Vagina (tissue), 2 donors: ENCODE measurements around the gene IFNLR1. TPM values are rescaled to one million over a fixed set of nuclear protein-coding genes. Genes with fewer than 3 reads are reported as not detected.

Experiments
- DNase-seq, 2 donors: peaks; one replicate each; pipeline ENCODE4 v3.0.0-alpha.2; 2017; ENCODE audit errors: extremely low spot score in 2 of 2
- H3K27ac ChIP-seq: fragments of 200-600 bp; sonication (generic); one replicate; pipeline ENCODE4 v1.5.1; 2019
- H3K27me3 ChIP-seq: fragments of 200-600 bp; sonication (generic); one replicate; pipeline ENCODE4 v1.5.1; 2019
- H3K36me3 ChIP-seq, 2 donors: fragments of 200-600 bp; sonication (generic); one replicate each; pipeline ENCODE4 v1.5.1; 2017 to 2019
- H3K4me1 ChIP-seq: fragments of 200-600 bp; sonication (generic); one replicate; pipeline ENCODE4 v1.5.1; 2019
- H3K4me3 ChIP-seq, 2 donors: fragments of 200-600 bp; sonication (generic); 1 replicate in 1 of 2; 2 replicates in 1 of 2; pipeline ENCODE4 v1.5.1; 2016 to 2019
- H3K9me3 ChIP-seq: fragments of 200-600 bp; sonication (generic); one replicate; pipeline ENCODE4 v1.5.1; 2019
- POLR2A ChIP-seq, 2 donors: fragments of 450-650 bp; IDR thresholded peaks; one replicate each; pipeline ENCODE4 v1.6.1; 2017; ENCODE audit warnings: antibody characterized with exemption in 2 of 2, mild to moderate bottlenecking in 2 of 2, moderate library complexity in 2 of 2
- POLR2AphosphoS5 ChIP-seq, 2 donors: sonication (generic); formaldehyde crosslinking; IDR thresholded peaks; one replicate each; pipeline ENCODE4 v1.9.0; 2017; ENCODE audit warnings: antibody characterized with exemption in 2 of 2, mild to moderate bottlenecking in 2 of 2, low read depth in 1 of 2; ENCODE audit not compliant: insufficient read depth in 1 of 2
- intact Hi-C: fragments of 100-400 bp; cut with DNase I; formaldehyde crosslinking; loops from one replicate; pipeline ENCODE4 v1.15.1; 2023
- total RNA-seq: library from RNA; depleted of rRNA; stranded (reverse); fragments of >200 nt; gene quantifications from one replicate; pipeline ENCODE4 v1.2.3, GENCODE V29; 2016
- TF ChIP-seq, protein P1 (sequence below), 3 experiments: fragments of 450-650 bp in 2 of 3; fragments of 200-600 bp in 1 of 3; sonication (generic) in 1 of 3; IDR thresholded peaks; one replicate each; pipeline ENCODE4 v1.5.1; 2017 to 2019; ENCODE audit warnings: antibody characterized with exemption in 3 of 3, mild to moderate bottlenecking in 2 of 3, moderate library complexity in 2 of 3

Gene IFNLR1
- total RNA-seq, 1 donor from 2014 or later: 1.7 TPM

DNA sequence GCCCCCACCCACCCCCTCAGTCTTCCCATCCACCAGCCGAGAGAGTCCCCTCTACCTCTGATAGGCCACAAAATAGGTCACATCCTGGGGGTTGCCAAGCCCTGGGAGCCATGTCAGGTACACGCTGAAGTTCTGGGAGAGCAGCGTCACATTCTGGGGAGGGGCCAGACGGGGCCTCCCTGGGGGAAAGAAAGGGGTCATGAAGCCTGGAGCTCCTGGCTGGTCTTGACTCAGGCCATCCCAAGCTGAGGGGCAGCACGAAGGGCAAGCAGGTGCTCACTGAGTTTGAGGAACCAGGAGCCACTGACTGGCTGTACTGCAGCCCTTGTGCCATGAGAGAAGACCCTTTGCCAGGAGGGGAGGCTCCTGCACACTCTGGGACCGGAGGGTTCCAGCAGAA is 6.4 kb downstream of the IFNLR1 start:
- H3K27ac ChIP-seq: no peak overlapping the region
- H3K9me3 ChIP-seq: no peaks in the 10 kb centered on the region
- no peaks in the 10 kb centered on the region for H3K4me1 ChIP-seq
- intact Hi-C loops: no loop called here
- no peak overlapping the region for H3K4me3 ChIP-seq
- DNase-seq: no peak
- H3K36me3 ChIP-seq: no peaks in the 10 kb centered on the region
- no peaks in the 10 kb centered on the region for H3K27me3 ChIP-seq
- TF ChIP-seq, protein P1, sequence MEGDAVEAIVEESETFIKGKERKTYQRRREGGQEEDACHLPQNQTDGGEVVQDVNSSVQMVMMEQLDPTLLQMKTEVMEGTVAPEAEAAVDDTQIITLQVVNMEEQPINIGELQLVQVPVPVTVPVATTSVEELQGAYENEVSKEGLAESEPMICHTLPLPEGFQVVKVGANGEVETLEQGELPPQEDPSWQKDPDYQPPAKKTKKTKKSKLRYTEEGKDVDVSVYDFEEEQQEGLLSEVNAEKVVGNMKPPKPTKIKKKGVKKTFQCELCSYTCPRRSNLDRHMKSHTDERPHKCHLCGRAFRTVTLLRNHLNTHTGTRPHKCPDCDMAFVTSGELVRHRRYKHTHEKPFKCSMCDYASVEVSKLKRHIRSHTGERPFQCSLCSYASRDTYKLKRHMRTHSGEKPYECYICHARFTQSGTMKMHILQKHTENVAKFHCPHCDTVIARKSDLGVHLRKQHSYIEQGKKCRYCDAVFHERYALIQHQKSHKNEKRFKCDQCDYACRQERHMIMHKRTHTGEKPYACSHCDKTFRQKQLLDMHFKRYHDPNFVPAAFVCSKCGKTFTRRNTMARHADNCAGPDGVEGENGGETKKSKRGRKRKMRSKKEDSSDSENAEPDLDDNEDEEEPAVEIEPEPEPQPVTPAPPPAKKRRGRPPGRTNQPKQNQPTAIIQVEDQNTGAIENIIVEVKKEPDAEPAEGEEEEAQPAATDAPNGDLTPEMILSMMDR (IDR thresholded peaks at IDR 0.05): no peak
- TF ChIP-seq POLR2A (IDR thresholded peaks at IDR 0.05): no peak
- TF ChIP-seq POLR2AphosphoS5 (IDR thresholded peaks at IDR 0.05; ENCODE audit: insufficient read depth in 1 of 2, low read depth in 1 of 2): no peak

DNA sequence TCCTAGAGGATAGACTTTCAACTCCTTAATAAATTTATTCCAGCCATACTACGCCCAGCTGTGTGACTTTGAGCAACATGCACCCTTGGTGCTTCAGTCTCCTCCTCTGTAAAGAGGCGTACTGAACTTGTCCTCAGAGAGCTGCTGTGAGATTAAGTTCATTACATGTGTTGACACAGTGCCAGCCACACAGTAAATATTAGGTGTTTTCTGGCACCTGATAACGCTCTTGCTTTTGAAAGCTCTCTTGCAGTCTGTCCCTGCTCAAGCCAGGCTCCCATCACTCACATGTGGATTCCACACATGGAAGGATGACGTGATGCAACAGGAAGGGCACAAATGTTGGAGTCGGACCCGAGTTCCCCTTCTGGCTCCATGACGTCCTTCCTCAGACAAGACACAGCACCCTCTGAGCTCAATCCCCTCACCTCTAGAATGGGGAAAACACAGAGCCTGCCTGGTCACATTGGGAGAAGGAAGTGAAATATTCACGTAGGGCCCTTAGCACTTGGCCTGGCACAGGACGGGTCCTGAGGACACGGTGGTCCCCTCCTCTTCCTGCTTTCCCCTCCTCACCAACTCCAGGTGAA is 7.7 kb downstream of the IFNLR1 start:
- Histone ChIP-seq H3K4me3 (no peak overlapping the region), H3K27ac (no peak overlapping the region), H3K9me3 (no peaks in the 10 kb centered on the region), H3K27me3 (no peaks in the 10 kb centered on the region), H3K36me3 (no peaks in the 10 kb centered on the region), H3K4me1 (no peaks in the 10 kb centered on the region)
- no peak for TF ChIP-seq POLR2AphosphoS5 (IDR thresholded peaks at IDR 0.05; ENCODE audit: insufficient read depth in 1 of 2, low read depth in 1 of 2)
- TF ChIP-seq POLR2A (IDR thresholded peaks at IDR 0.05): no peak
- DNase-seq: no peak
- intact Hi-C loops: no loop called here

GRCh38 chr1:24178407-24178806 is 8.7 kb downstream of the IFNLR1 start:
- intact Hi-C loops: no loop called here
- H3K4me3 ChIP-seq: no peak overlapping the region
- H3K27ac ChIP-seq: no peak overlapping the region
- DNase-seq: no peak
- H3K9me3 ChIP-seq: no peaks in the 10 kb centered on the region
- no peaks in the 10 kb centered on the region for H3K4me1 ChIP-seq
- H3K27me3 ChIP-seq: no peaks in the 10 kb centered on the region
- H3K36me3 ChIP-seq: no peaks in the 10 kb centered on the region
- TF ChIP-seq POLR2A (IDR thresholded peaks at IDR 0.05): no peak
- TF ChIP-seq, protein P1 (IDR thresholded peaks at IDR 0.05): no peak
- TF ChIP-seq POLR2AphosphoS5 (IDR thresholded peaks at IDR 0.05; ENCODE audit: insufficient read depth in 1 of 2, low read depth in 1 of 2): no peak

GRCh38 chr1:24177161-24177560 is 9.9 kb downstream of the IFNLR1 start:
- intact Hi-C loops: no loop called here
- Histone ChIP-seq H3K36me3 (no peaks in the 10 kb centered on the region), H3K9me3 (no peaks in the 10 kb centered on the region), H3K4me1 (no peaks in the 10 kb centered on the region), H3K27me3 (no peaks in the 10 kb centered on the region), H3K4me3 (no peak overlapping the region), H3K27ac (no peak overlapping the region)
- TF ChIP-seq POLR2A (IDR thresholded peaks at IDR 0.05): no peak
- TF ChIP-seq, protein P1 (IDR thresholded peaks at IDR 0.05): no peak
- TF ChIP-seq POLR2AphosphoS5 (IDR thresholded peaks at IDR 0.05; ENCODE audit: insufficient read depth in 1 of 2, low read depth in 1 of 2): no peak
- no peak for DNase-seq

DNA sequence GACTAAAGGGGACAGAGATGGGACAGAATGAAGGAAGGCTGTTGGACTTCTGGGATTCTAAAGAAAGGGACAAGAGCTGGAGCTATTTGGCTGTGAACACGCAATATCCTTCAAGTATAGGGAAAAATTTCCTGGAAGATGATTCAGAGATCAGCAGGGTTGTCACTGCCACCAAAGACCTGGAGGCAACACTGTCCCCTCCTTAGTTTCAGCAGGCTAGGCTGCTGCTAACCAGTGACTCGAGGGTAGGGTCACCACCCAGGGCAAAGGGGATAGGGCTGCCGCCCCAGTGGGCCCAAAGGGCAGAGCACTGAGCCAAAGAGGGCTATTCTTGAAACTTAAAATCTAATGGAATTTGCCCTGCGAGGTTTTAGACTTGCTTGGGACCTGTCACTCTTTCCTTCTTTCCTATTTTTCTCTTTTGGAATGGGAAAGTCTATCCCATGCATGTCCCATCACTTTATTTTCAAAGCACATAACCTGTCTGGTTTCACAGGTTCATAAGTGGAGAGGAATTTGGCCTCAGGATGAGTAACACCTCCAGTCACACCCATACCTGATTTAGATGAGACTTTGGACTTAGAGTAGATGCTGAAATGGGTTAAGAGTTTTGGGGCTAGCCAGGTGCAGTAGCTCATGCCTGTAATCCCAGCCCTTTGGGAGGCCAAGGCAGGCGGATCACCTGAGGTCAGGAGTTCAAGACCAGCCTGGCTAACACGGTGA is 11.9 kb downstream of the IFNLR1 start:
- DNase-seq: no peak
- Histone ChIP-seq H3K9me3 (no peaks in the 10 kb centered on the region), H3K4me1 (no peaks in the 10 kb centered on the region), H3K36me3 (no peaks in the 10 kb centered on the region), H3K4me3 (no peak overlapping the region), H3K27me3 (no peaks in the 10 kb centered on the region), H3K27ac (no peak overlapping the region)
- TF ChIP-seq, protein P1 (IDR thresholded peaks at IDR 0.05): no peak
- TF ChIP-seq POLR2AphosphoS5 (IDR thresholded peaks at IDR 0.05; ENCODE audit: insufficient read depth in 1 of 2, low read depth in 1 of 2) (no peak), POLR2A (IDR thresholded peaks at IDR 0.05) (no peak)
- intact Hi-C loops: no loop called here
